GM12872 (cell line): Measurements from ENCODE around the gene SPTBN1.

Experiments
- CTCF ChIP-seq: IDR thresholded peaks from 3 replicates; pipeline ENCODE4 v1.5.1; 2011; ENCODE audit warnings: low read depth, mild to moderate bottlenecking, low read length, moderate library complexity; ENCODE audit not compliant: insufficient read depth

SPTBN1 gene

DNA sequence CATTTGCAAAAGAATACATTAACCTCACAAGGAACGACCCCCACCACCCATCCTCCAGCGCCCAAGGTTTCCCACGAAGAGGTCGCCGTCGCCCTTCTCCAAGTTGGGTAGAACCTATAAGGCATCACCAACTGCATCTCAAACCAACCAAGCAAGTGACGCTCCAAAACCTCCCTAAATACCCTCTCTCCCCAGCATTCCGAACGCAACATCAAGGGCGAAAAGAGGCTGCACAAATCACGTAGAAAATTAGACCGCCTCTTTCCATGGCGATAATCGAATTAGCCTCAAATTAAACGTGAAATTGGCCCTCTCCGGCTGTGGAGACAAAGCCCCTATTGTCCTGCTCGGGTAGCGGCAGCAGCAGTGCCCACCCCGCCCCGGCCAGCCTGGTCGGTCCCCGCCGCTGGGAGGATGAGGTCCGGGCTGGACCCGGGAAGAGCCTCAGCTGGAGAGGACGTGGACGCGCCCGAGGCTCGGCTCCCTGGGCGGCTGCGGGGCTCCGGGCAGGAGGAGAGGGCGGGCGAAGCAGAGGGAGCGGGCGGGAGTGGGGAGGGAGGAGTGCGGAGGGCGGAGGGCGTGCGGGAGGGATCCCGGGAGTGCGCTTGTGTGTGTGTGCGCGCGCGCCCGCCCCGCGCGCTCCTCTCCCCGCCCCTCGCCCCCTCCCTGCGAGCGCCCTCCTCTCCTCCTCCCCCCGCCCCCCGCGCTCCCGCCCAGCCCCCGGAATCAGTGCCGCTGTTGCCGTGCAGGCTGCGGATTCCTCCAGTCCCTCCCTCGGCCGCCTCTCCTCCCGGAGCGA is at the start of gene SPTBN1:
SPTBN1 (plus strand) TSS at position 765 of the 799 bp plus-strand sequence. CDS start 70,092 bp downstream, outside the sequence.
- TF ChIP-seq CTCF: no peak

DNA sequence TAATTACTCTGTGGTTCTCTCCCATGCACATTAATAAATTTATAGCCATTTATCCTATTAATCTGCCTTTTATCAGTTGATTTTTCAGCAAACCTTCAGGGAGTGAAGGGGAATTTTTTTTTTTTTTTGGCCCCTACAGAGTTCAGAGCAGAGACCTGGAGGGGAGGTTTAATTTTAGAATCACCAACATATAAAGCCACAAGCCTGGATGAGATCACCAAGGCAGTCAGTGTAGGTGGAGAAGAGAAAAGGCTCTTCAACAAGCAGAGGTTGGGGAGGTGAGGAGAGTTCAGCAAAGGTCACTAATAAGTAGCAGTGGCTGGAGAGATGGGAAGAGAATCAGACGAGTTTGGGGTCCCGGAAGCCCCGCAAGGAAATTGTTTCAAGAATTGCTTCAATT is 48.4 kb upstream of the SPTBN1 start:
- no peak for TF ChIP-seq CTCF

GRCh38 chr2:54408288-54408687 is 47.8 kb upstream of the SPTBN1 start:
- no peak for TF ChIP-seq CTCF

- no peak for TF ChIP-seq CTCF
Observed at GRCh38 chr2:54409752-54410151, 46.4 kb upstream of the SPTBN1 start.

DNA sequence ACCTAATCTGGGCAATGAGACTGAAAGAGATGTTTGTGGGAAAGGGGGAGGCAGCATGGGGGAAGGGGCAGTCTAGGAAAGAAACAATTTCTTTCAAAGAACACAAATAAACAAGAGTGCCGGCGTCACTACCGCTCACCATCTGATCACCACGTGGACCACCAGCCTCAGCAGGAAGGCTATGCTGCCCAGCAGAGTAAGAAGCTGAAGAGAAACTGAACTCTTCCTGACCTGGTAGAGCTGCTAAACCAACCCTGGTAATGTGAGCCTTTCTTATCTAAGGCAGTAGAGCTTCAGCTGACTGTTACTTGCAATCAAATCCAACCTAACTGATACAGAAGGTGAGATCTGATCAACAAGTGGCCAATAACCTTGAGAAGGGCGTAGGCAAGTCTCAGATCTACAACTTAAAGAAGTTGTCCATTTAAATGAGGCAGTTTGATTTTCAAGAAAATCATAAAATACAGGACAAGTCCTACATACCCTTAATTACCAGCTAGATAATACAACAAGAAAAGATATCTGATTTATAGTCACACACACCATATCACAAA is 44.2 kb upstream of the SPTBN1 start:
- TF ChIP-seq CTCF: no peak

- no peak for TF ChIP-seq CTCF
Observed at GRCh38 chr2:54416166-54416813, 39.8 kb upstream of the SPTBN1 start.

DNA sequence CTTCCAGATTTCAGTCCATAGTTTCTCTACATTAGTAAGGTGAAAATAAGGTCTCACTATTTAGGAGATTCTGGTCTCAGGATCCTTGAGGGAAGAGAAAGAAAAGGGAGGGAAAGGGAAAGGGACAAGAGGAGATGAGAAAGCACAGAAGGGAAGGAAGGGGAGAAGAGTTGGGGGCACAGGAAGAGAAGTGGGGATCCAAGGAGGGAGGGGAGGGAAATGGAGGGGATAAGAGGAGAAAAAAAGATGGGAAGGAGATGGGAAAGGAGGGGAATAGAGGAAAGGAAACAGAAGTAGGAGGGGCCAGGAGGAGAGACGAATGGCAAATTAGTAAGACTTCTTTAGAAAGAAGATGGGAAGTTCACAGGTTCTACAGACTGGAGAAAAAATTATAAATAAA is 39.2 kb upstream of the SPTBN1 start:
- no peak for TF ChIP-seq CTCF
